COLO829 (cell line): ENCODE results near the gene BEST1.

Experiments used
- DNase-seq: peaks from one replicate; pipeline ENCODE4 v3.0.0; 2012; ENCODE audit warnings: low spot score

BEST1 gene

DNA sequence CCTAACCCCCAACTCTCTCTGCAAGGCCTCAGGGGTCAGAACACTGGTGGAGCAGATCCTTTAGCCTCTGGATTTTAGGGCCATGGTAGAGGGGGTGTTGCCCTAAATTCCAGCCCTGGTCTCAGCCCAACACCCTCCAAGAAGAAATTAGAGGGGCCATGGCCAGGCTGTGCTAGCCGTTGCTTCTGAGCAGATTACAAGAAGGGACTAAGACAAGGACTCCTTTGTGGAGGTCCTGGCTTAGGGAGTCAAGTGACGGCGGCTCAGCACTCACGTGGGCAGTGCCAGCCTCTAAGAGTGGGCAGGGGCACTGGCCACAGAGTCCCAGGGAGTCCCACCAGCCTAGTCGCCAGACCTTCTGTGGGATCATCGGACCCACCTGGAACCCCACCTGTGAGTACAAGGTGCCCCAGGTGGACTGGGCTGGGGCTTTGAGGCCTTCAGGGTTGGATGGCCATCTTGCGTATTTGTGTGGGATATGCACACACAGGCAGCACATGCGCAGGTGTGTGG, at the start of gene BEST1:
Gene BEST1, plus strand, starts transcription at position 317 of the 513 bp plus-strand sequence. CDS start 1,456 bp downstream, outside the sequence.
- DNase-seq: peak; percentile 87

DNA sequence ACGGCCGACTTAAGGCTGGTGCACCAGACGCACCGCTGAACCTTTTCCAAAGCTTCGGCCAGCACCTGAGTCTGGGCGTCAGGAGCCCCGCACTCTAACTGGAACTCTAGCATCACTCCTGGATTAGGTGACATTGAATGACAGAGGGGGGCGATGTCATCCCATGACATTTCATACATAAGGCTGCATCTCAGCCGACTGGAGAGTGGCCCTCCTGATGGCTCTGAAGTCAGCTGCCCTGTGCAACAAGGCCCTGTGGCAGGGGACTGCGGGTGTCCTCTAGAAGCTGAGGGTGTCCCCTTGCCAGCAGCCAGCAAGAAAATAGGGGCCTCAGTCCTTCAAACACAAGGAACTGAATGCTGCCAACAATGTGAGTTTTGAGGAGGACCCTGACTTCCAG, 48.8 kb upstream of the BEST1 start:
- no peak for DNase-seq

DNA sequence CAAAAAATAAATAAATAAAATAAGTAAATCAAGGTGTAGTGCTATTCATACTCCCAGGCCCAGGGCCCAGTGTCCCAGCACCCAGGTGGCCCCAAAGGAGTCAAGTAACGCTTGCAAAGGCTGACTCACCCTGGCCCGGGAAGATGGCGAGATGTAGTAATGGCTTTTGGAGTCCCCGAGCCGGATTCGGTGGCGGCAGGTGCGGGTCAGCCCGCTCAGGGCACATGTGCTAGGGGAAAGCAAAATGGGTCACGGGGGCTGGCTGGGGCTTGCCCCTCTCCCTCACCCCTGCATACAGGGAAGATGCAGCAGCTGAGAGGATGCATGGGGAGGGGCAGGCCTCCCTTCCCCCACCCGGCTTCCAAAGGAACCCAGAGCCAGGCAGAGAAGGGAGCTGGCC, 47.8 kb upstream of the BEST1 start:
- DNase-seq: no peak

DNA sequence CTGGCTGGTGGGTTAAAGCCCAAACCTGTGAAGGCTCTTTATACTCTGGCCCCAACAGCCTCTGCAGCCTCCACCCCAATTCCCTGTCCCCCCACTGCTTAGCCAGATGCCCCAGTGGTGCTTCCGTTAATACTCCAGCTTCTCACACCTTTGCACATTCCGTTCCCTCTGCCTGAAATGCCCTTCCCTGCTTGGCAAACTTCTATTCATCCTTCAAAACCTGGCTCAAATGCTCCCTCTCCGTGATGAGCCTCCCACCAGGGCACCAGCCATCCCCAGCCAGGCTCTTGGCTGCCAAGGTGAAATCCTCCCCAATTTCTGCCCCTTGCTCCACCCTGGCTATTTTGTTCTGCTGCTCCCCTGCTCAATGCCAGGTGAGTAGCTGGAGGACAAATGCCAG, 46.3 kb upstream of the BEST1 start:
- DNase-seq: no peak

- no peak for DNase-seq
These were observed 45.6 kb upstream of the BEST1 start for GRCh38 chr11:61904539-61905048.

DNA sequence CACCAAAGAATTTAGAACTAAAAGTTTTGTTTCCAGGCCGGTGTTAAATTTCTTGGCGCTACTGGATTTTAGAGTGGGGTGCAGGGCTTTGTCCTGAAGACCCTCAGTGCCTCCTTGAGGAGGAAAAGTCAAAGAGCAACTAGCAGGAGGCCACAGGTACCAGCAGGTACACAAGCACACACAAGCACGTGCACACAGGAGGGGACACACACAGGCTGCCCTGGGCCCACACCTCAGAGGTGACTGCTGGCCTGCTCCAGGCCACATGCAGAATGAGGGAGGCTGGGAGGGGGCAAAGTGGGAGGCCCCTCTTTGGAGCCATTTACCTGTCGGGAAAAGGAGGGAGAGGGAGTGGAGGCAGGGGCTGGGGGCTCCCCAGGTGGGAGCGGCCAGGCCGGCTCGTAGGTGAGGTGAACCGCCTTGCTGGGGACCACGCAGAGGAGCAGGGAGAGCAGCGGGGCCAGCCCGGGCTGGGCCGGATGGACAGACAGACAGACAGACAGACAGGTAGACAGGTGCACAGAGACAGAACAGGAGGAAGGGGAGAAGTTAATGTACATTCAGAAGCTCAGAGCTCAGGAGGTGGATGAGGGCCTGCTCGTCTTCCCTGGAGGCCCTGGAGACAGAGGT, 45.0 kb upstream of the BEST1 start:
- DNase-seq: no peak

- DNase-seq: no peak
These were observed 44.2 kb upstream of the BEST1 start for GRCh38 chr11:61905801-61906521.

- DNase-seq: no peak
These were observed 43.6 kb upstream of the BEST1 start for GRCh38 chr11:61906522-61906909.

- no peak for DNase-seq
These were observed 42.9 kb upstream of the BEST1 start for GRCh38 chr11:61907282-61907681.

- no peak for DNase-seq
These were observed 42.1 kb upstream of the BEST1 start for GRCh38 chr11:61907871-61908729.

DNA sequence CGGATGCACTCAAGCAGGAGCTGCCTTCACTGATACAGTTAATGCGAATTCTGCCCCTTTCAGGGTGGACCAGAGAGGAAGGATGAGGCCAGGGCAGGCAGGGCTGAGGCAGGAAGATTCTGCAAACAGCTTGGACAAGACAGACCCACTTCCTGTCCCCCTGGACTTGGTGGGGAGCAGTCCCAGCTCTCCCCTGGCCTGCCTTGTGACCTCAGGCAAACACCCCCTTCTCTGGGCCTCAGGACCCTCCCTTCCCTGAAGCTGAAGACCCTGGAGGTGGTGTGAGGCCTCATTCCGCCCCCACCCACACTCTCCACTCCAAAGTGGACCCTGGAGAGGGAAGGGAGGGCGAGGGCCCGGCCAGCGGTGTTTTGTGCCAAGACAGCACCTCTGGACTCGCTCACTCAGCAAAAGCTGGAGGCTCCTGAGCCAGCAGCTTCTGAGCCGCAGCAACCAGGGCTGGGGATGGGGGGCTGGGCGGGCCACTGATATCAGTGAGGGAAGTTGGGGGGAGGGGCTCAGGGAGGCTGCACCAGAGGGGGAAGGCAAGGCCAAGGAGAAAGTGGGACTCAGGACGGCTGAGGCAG, 41.3 kb upstream of the BEST1 start:
- DNase-seq: no peak

DNA sequence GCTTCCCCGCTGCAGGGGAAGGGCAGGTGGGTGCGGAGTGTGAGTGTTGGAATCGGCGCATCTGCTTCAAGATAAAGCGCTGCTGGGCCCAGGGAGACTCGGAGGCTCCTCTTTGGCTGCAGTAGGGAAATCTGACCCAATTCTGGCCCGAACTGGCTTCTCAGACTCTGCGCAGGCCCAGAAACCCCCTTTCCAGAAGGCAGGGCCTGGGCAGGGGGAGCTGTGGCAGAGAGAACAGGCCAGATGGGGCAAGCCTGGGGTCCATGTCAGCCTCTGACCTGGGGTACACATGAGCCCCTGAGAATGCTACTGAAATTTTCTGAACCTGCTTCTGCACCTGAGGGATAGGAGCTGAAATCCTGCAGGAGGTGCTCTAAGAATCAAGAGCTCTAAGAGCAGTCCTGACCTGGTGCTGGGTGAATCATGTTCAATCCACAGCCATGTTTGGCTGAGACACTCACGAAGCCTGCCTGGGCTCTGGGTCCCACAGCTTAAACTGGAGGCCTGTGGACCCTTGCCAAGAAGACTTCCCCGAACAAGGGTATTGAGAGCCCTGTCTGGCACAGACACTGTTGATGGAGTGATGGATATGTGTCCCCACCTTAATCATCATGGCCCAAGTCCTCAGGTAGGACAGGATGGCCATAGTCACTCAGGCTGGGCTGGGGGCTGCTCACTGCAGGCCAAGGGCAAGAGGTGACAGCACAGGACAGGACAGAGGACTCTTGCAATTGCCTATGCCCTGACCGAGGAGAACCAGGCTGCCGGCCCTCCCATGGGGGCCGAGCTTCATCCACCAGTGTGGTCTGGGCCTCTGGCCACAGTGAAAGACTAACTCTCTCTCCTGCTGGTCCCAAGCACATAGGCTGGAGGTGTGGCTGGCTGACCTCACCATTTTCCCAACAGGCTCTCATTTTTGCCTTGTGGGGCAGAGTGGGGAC, 39.7 kb upstream of the BEST1 start:
- no peak for DNase-seq

DNA sequence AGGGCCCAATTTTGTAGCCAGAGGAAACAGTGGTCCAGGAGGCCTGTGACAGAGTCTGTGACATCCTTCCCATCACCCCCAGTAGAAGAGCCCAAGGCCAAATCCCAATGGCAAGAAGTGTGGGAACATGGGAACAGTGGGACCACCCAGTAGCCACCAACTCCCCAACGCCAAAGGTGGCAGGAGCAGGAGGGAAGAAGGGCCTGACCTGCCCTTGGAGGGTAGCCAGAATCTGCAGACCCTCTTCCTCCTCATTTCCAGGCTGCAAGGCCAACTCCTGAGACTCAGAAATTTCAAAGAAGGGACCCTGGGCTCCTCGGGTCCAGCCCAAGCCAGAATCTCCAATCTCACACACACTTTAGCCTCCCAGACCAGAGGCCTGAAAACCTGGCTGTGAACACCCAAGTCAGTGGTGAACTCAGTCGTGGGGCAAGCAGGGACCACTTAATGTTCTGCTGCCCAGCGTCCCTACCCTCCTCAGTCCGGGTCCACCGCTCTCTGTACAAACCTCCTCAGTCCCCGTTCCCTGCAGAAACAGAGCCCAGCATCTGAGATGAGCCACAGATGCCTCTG, 38.9 kb upstream of the BEST1 start:
- no peak for DNase-seq

GRCh38 chr11:61911701-61912529, 38.2 kb upstream of the BEST1 start:
- no peak for DNase-seq

DNA sequence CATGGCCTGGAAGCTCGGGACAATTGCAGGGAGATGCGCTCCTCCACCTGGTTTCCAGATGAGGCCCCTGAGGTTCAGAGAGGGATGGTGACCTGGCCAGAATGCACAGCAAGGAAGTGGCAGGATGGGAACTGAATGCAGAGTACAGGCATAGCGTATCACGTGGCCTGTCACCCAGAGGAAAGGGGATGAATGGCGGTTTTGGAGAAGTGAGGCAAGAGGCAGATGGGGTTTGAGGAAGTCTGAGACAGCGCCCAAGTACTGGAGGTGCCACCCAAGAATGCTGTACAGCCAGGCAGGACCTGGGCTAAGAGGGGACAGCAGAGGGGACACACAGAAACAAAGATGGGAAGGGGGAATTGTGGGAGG, 37.6 kb upstream of the BEST1 start:
- no peak for DNase-seq

DNA sequence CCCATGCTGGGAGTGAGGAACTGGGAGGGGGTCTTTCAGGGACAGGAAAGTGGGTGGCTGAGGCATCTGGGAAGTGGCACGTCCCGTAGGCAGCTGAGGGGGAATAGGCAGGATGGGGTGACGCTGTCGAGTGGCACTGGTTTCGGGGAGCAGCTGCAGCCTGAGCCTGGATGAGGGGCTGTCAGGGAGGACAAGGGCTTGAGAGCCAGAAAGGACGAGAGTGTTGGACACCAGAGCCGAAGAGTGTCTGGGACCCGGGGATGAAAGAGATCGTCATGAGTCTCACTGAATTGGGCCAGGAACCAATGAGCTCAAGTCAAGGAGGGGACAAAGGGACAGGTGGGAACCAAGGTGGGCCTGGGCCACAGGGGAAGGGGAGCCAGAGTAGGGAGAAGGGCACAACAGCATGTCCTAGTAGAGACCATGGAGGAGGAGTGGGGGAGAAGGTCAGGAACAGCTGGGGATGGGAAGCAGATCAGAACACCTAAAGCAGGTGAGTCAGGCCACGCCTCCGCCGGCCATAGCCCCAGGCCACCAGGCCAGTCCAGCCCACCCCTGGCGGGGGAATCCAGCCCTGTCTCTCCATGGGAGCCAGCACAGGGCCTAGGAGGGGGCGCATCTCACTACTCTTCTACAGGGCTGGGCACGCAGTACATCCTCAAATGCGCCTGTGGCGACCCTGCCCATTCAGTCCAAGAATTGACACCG, 37.0 kb upstream of the BEST1 start:
- no peak for DNase-seq

- no peak for DNase-seq
These were observed 36.3 kb upstream of the BEST1 start for GRCh38 chr11:61913699-61914395.

DNA sequence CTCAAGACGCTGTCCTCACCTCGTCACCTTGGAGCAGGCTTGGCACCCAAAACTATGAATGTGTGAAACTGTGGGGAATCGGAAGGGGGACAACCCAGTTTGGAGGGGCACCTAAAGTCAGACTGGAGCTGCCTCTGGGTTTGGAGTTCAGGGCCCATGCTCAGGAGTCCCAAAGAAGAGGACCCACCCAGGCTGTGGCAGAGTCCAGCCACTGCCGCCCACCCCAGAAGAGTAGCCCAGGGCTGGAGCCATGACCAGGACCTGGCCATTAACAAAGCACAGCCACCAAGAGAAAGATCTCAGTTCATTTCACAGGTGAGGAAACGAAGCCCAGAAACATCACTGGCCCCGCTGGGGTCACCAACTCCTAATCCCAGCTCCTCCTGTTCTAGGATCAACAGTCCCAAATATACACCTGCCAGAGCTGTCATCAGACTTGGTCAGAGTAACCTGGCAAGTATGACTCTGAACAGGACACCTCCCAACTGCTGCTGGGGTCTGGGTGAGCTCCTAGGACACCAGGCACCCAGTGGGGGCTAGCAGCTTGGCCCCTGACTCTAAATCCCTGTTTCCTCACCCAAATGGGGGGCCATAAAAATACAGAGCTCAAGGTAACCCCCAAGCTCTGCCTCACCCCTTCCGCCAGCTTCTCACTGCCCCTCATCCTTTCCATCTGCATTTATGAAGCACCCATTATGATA, 35.5 kb upstream of the BEST1 start:
- DNase-seq: no peak
